Erythroblast (primary cell): ENCODE data around the gene RIMBP3C.
"Not testable (repeated sequence)": the region's sequence is repeated elsewhere in the genome, so short reads cannot be mapped to it uniquely, and the experiment has no call there.

Experiments
- GATA1 ChIP-seq: IDR thresholded peaks from 2 replicates; pipeline ENCODE4 v1.6.1; 2011; ENCODE audit warnings: low read depth, mild to moderate bottlenecking, control low read depth, low read length, moderate library complexity
- POLR2A ChIP-seq: IDR thresholded peaks from 2 replicates; pipeline ENCODE4 v1.6.1; 2011; ENCODE audit warnings: mild to moderate bottlenecking, low read length

DNA sequence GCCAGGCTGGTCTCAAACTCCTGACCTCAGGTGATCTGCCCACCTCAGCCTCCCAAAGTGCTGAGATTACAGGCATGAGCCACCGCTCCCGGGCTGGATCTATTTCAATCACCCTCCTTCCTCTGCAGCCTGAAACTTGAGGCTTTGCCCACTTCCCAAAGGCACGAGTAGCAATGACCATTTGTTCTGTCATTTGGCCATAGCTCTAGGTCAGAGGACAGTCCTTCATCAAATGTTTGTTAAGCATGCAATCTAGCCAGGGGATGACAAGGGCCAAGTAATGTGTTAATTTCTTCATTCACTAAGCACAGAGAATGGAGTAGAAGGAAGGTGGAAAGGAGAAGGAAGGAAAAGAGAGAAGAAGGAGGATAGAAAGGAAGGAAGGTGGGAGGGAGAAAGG is 9.4 kb upstream of the RIMBP3C start:
- not testable (repeated sequence) for TF ChIP-seq POLR2A, GATA1
